GM12864 (cell line): Measurements from ENCODE around the gene PLCD3.

ENCODE experiments used
- DNase-seq: peaks from one replicate; pipeline ENCODE4 v3.0.0-alpha.2; 2011; ENCODE audit warnings: low read depth
- H3K4me3 ChIP-seq: 2 replicates; pipeline ENCODE4 v1.5.1; 2011; ENCODE audit warnings: mild to moderate bottlenecking, low read depth, low read length, control low read depth
- TF ChIP-seq, protein P1 (sequence below): IDR thresholded peaks from 2 replicates; pipeline ENCODE4 v1.5.1; 2011; ENCODE audit warnings: low read depth, mild to moderate bottlenecking, moderate library complexity, low read length, control low read depth, inconsistent platforms; ENCODE audit errors: missing control alignments

Gene PLCD3

DNA sequence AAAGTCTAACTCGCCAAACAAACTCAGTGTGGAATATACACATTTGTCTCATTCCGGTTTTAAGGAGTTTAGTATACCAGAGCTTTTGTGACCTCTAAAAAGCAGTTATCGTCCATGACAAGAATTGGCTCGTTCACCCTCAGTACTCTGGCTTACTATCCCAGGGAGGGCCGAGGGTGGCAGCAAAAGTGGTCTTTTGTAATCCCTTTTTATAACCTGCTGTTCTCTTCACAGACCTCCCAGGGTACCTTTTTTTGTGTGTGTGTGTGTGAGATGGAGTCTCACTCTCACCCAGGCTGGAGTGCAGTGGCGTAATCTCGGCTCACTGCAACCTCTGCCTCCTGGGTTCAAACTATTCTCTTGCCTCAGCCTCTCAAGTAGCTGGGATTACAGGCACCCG is 62.3 kb downstream of the PLCD3 start:
- DNase-seq: no peak
- H3K4me3 ChIP-seq: no peak overlapping the region
- TF ChIP-seq, protein P1, sequence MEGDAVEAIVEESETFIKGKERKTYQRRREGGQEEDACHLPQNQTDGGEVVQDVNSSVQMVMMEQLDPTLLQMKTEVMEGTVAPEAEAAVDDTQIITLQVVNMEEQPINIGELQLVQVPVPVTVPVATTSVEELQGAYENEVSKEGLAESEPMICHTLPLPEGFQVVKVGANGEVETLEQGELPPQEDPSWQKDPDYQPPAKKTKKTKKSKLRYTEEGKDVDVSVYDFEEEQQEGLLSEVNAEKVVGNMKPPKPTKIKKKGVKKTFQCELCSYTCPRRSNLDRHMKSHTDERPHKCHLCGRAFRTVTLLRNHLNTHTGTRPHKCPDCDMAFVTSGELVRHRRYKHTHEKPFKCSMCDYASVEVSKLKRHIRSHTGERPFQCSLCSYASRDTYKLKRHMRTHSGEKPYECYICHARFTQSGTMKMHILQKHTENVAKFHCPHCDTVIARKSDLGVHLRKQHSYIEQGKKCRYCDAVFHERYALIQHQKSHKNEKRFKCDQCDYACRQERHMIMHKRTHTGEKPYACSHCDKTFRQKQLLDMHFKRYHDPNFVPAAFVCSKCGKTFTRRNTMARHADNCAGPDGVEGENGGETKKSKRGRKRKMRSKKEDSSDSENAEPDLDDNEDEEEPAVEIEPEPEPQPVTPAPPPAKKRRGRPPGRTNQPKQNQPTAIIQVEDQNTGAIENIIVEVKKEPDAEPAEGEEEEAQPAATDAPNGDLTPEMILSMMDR: no peak

DNA sequence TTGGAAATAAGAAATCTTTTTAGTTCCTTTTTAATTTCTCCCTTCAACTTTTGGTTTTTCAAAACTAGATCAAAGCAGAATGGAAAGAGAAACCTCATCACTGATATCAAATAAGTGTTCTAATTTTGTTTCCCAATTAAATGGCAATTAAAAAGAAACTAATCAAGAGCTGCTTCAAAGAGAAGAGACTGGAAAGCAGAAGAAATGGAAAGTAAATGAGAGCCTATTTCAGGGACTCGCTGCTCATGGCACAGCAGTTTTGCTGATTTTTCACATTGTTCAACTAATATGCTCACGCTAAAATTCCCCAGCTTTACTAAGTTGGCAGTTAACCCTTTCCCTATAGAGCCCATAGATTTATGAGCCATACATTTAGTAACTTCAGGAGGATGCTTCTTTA is 64.7 kb downstream of the PLCD3 start:
- DNase-seq: no peak

DNA sequence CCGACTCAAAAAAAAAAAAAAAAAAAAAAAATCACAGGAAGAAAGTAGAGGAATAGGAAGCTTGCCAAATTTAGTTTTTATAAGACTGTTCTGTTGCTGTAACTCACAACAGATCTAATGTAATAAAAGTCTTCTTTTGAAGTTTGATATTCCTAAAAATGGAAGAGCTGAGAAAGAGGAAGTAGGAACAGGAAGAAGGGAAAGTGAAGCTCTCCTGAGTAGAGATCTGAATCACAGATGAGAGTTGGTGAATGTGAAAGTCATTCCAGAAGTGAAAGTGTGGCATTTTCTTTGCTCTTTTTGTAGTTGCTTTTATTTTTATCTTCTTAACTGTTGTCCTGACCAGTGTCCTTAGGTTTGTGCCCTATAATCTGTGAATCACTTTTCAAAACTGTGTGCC is 69.1 kb downstream of the PLCD3 start:
- H3K4me3 ChIP-seq: peak overlapping the region; percentile 40; the same call in 1 of the 2 replicates
- DNase-seq: no peak
- TF ChIP-seq, protein P1: no peak

More for the DNA sequence above, 64.7 kb downstream of the PLCD3 start:
- TF ChIP-seq, protein P1: no peak
- no peak overlapping the region for H3K4me3 ChIP-seq

DNA sequence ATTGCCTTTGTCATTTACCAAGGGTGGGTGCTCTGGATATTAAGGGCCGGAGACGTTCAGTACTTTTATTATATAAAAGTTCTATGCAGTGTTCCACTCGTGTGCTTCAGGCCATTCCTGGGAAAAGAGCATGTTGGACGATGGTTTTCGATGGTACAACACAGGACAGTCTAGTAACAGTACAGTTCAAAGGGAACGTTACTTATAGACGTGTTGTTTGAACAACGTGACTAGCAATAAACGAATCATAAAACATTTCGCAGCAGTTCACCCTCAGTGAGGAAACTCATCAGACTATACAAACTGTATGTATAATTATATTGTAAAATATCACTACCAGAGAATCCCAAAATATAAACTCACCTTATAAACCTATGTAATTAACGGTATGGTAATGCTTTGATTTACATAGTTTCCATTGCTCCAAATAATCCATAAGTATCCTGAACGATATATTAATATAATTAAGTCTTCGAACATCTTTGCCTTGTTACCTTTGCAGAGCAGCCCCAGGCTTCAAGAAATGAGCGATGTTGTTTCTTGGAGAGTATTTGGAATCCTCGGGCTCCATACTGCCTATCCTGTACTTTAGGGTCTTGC is 70.6 kb downstream of the PLCD3 start:
- TF ChIP-seq, protein P1: no peak
- H3K4me3 ChIP-seq: peak overlapping the region; percentile 70
- no peak for DNase-seq

DNA sequence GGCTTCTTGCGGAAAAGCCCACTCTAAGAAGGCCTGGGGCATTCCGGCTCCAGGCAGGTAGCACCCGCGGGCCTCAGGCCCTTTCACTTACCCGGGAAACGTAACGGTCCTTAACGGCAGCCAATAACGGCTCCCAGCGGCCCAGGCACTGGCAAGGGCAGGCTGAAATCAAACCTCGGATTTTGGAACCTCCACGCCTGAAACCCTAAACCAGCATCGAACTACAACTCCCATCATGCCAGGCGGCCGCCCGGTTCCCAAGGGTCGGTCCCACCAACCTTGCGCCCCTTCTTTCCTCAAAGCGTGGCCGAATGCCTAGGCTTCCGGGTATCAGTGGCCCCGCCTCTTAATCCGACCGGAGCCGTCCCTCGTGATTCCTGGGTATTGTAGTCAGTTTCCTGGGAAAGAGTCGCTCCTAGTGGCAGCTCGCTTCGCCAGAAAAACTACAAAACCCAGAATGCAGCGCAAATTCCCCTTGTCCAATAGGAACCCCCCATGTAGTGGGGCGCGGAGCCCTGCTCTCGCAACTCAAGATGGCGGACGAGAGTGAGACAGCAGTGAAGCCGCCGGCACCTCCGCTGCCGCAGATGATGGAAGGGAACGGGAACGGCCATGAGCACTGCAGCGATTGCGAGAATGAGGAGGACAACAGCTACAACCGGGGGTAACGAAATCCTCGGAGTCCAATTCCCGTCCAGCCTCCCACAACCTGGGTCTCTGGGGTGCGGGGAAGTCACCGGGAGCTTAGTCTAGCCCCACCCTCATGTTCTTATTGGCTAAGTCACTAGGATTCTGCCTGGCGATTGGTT is 71.3 kb downstream of the PLCD3 start, which contains the start of gene NMT1:
TSS of gene NMT1 (plus strand) at position 521 of the 809 bp plus-strand sequence. CDS start at position 534, 13 bp downstream.
- peak within 1 kb of the TSS; percentile 70 for H3K4me3 ChIP-seq
- TF ChIP-seq, protein P1: no peak
- peak; percentile 99 for DNase-seq

DNA sequence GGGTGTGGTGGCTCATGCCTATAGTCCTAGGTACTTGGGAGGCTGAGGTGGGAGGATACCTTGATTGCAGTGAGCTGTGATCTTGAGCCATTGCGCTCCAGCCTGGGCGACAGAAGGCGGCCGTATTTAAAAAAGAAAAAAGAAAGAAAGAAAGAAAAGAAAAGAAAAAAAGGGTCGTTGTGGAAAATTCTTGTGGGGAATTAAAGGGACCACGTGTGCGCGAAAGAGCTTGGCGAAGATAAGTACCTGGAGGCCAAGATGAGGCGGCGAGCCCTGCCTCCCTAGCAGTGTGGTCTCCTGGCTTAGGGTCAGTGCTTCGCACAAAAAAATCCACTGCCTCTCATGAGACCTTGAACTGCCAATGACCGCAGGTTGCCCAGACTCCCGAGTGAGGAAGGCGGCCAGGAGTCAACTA is 71.9 kb downstream of the PLCD3 start:
- TF ChIP-seq, protein P1: no peak
- DNase-seq: no peak
- peak overlapping the region; percentile 70 for H3K4me3 ChIP-seq
